Activated naive CD8-positive, alpha-beta T cell treated with anti-CD3 and anti-CD28 coated beads, Interleukin-2, amount 50 U/mL, for 24 hours (primary cell): ENCODE data around the gene CCL17.
"Not testable (repeated sequence)": the region's sequence is repeated elsewhere in the genome, so short reads cannot be mapped to it uniquely, and the experiment has no call there.

Source experiments
- ATAC-seq: fragments of 150-1000 bp; cut with Tn5 transposase; one replicate; pipeline ENCODE4 v1.10.0; 2021
- DNase-seq: peaks from one replicate; pipeline ENCODE4 v3.0.0; 2021
- H3K27ac Mint-ChIP-seq: one replicate; pipeline ENCODE4 v1.8.0; 2021; ENCODE audit warnings: mild to moderate bottlenecking, mixed read lengths
- H3K27me3 Mint-ChIP-seq: one replicate; pipeline ENCODE4 v1.8.0; 2021; ENCODE audit warnings: mixed read lengths
- H3K36me3 Mint-ChIP-seq: one replicate; pipeline ENCODE4 v1.8.0; 2021; ENCODE audit warnings: low read depth, mixed read lengths
- H3K4me1 Mint-ChIP-seq: one replicate; pipeline ENCODE4 v1.8.0; 2021; ENCODE audit warnings: mixed read lengths
- H3K4me3 Mint-ChIP-seq: one replicate; pipeline ENCODE4 v1.8.0; 2021; ENCODE audit warnings: mild to moderate bottlenecking, moderate library complexity, mixed read lengths
- H3K9me3 Mint-ChIP-seq: one replicate; pipeline ENCODE4 v1.8.0; 2021; ENCODE audit warnings: mixed read lengths

CCL17 gene

GRCh38 chr16:57423152-57423551 is 18.6 kb downstream of the CCL17 start:
- Mint-ChIP-seq H3K27me3 (no peaks in the 10 kb centered on the region), H3K27ac (no peak overlapping the region), H3K36me3 (peaks cover 11% of the 10 kb centered on the region), H3K9me3 (no peaks in the 10 kb centered on the region), H3K4me3 (no peak overlapping the region), H3K4me1 (peaks cover 12% of the 10 kb centered on the region)
- DNase-seq = no peak
- no peak for ATAC-seq

- Mint-ChIP-seq H3K27ac (no peak overlapping the region), H3K9me3 (no peaks in the 10 kb centered on the region), H3K27me3 (no peaks in the 10 kb centered on the region), H3K36me3 (peaks cover 21% of the 10 kb centered on the region), H3K4me3 (no peak overlapping the region), H3K4me1 (peaks cover 1% of the 10 kb centered on the region)
- DNase-seq = no peak
- ATAC-seq = no peak
These were observed 20.0 kb downstream of the CCL17 start for GRCh38 chr16:57424583-57424982.

- H3K4me3 Mint-ChIP-seq = no peak overlapping the region
- H3K9me3 Mint-ChIP-seq = no peaks in the 10 kb centered on the region
These were observed 21.8 kb downstream of the CCL17 start for GRCh38 chr16:57426356-57426755.

GRCh38 chr16:57427307-57427706 is 22.7 kb downstream of the CCL17 start:
- H3K4me3 Mint-ChIP-seq = no peak overlapping the region
- ATAC-seq (no peak), DNase-seq (no peak)
- H3K36me3 Mint-ChIP-seq = peaks cover 38% of the 10 kb centered on the region
- no peaks in the 10 kb centered on the region for H3K4me1 Mint-ChIP-seq
- H3K27me3 Mint-ChIP-seq = no peaks in the 10 kb centered on the region
- H3K9me3 Mint-ChIP-seq = no peaks in the 10 kb centered on the region
- H3K27ac Mint-ChIP-seq = no peak overlapping the region

More at GRCh38 chr16:57426356-57426755, 21.8 kb downstream of the CCL17 start:
- H3K4me1 Mint-ChIP-seq = no peaks in the 10 kb centered on the region
- DNase-seq (no peak), ATAC-seq (no peak)
- no peak overlapping the region for H3K27ac Mint-ChIP-seq
- no peaks in the 10 kb centered on the region for H3K27me3 Mint-ChIP-seq
- peaks cover 35% of the 10 kb centered on the region for H3K36me3 Mint-ChIP-seq

- Mint-ChIP-seq H3K36me3 (peaks cover 43% of the 10 kb centered on the region), H3K4me1 (peaks cover 2% of the 10 kb centered on the region), H3K4me3 (no peak overlapping the region), H3K9me3 (no peaks in the 10 kb centered on the region), H3K27ac (no peak overlapping the region), H3K27me3 (no peaks in the 10 kb centered on the region)
- DNase-seq (no peak), ATAC-seq (no peak)
These were observed 23.3 kb downstream of the CCL17 start for GRCh38 chr16:57427824-57428223.

- Mint-ChIP-seq H3K4me3 (no peak overlapping the region), H3K27ac (no peak overlapping the region), H3K27me3 (no peaks in the 10 kb centered on the region), H3K4me1 (peaks cover 25% of the 10 kb centered on the region), H3K36me3 (peaks cover 64% of the 10 kb centered on the region), H3K9me3 (no peaks in the 10 kb centered on the region)
- DNase-seq = no peak
- ATAC-seq = no peak
These were observed 26.4 kb downstream of the CCL17 start for GRCh38 chr16:57430955-57431354.

GRCh38 chr16:57432505-57432904 is 27.9 kb downstream of the CCL17 start:
- Mint-ChIP-seq H3K27ac (no peak overlapping the region), H3K27me3 (no peaks in the 10 kb centered on the region), H3K4me1 (peaks cover 25% of the 10 kb centered on the region), H3K36me3 (peaks cover 62% of the 10 kb centered on the region), H3K9me3 (no peaks in the 10 kb centered on the region), H3K4me3 (no peak overlapping the region)
- DNase-seq = no peak
- ATAC-seq = no peak

GRCh38 chr16:57432989-57433388 is 28.4 kb downstream of the CCL17 start:
- H3K4me1 Mint-ChIP-seq = peaks cover 25% of the 10 kb centered on the region
- H3K36me3 Mint-ChIP-seq = peaks cover 57% of the 10 kb centered on the region
- no peak overlapping the region for H3K27ac Mint-ChIP-seq
- no peaks in the 10 kb centered on the region for H3K27me3 Mint-ChIP-seq
- no peak for ATAC-seq
- H3K9me3 Mint-ChIP-seq = no peaks in the 10 kb centered on the region
- no peak overlapping the region for H3K4me3 Mint-ChIP-seq
- DNase-seq = no peak

GRCh38 chr16:57434003-57434402 is 29.4 kb downstream of the CCL17 start:
- no peak for DNase-seq
- H3K27me3 Mint-ChIP-seq = no peaks in the 10 kb centered on the region
- H3K4me3 Mint-ChIP-seq = no peak overlapping the region
- peaks cover 58% of the 10 kb centered on the region for H3K36me3 Mint-ChIP-seq
- H3K9me3 Mint-ChIP-seq = no peaks in the 10 kb centered on the region
- ATAC-seq = no peak
- H3K4me1 Mint-ChIP-seq = peaks cover 25% of the 10 kb centered on the region
- no peak overlapping the region for H3K27ac Mint-ChIP-seq

GRCh38 chr16:57435838-57436237 is 31.3 kb downstream of the CCL17 start:
- Mint-ChIP-seq H3K27ac (no peak overlapping the region), H3K9me3 (peaks cover 8% of the 10 kb centered on the region), H3K27me3 (no peaks in the 10 kb centered on the region), H3K36me3 (peaks cover 65% of the 10 kb centered on the region), H3K4me3 (no peak overlapping the region), H3K4me1 (peaks cover 25% of the 10 kb centered on the region)
- DNase-seq = no peak
- ATAC-seq = no peak

- H3K27me3 Mint-ChIP-seq, DNase-seq, ATAC-seq, H3K27ac Mint-ChIP-seq, H3K4me3 Mint-ChIP-seq: not testable (repeated sequence)
- peaks cover 15% of the 10 kb centered on the region for H3K9me3 Mint-ChIP-seq
- peaks cover 19% of the 10 kb centered on the region for H3K4me1 Mint-ChIP-seq
- H3K36me3 Mint-ChIP-seq = peaks cover 59% of the 10 kb centered on the region
These were observed 35.4 kb downstream of the CCL17 start for GRCh38 chr16:57439947-57440346.

- peaks cover 15% of the 10 kb centered on the region for H3K9me3 Mint-ChIP-seq
- not testable (repeated sequence) for H3K27me3 Mint-ChIP-seq, H3K27ac Mint-ChIP-seq, DNase-seq, H3K4me3 Mint-ChIP-seq, ATAC-seq
- peaks cover 22% of the 10 kb centered on the region for H3K4me1 Mint-ChIP-seq
- peaks cover 57% of the 10 kb centered on the region for H3K36me3 Mint-ChIP-seq
These were observed 36.0 kb downstream of the CCL17 start for GRCh38 chr16:57440551-57440950.

- no peak for ATAC-seq
- DNase-seq = no peak
- Mint-ChIP-seq H3K27ac (no peak overlapping the region), H3K4me3 (peak overlapping the region; percentile 28), H3K27me3 (no peaks in the 10 kb centered on the region), H3K4me1 (peaks cover 45% of the 10 kb centered on the region), H3K9me3 (peaks cover 15% of the 10 kb centered on the region), H3K36me3 (peaks cover 40% of the 10 kb centered on the region)
These were observed 40.1 kb downstream of the CCL17 start for GRCh38 chr16:57444711-57445110.

- peak overlapping the region; percentile 94 for H3K4me3 Mint-ChIP-seq
- ATAC-seq = no peak
- no peak overlapping the region for H3K27ac Mint-ChIP-seq
- peaks cover 45% of the 10 kb centered on the region for H3K4me1 Mint-ChIP-seq
- DNase-seq = no peak
- peaks cover 32% of the 10 kb centered on the region for H3K36me3 Mint-ChIP-seq
- H3K27me3 Mint-ChIP-seq = no peaks in the 10 kb centered on the region
- peaks cover 10% of the 10 kb centered on the region for H3K9me3 Mint-ChIP-seq
These were observed 40.9 kb downstream of the CCL17 start for GRCh38 chr16:57445510-57445909.

- peak; percentile 30 for DNase-seq
- peak overlapping the region; percentile 89 for H3K27ac Mint-ChIP-seq
These were observed 42.1 kb downstream of the CCL17 start for GRCh38 chr16:57446531-57447185.

More at GRCh38 chr16:57446531-57447185, 42.1 kb downstream of the CCL17 start:
- Mint-ChIP-seq H3K9me3 (peaks cover 2% of the 10 kb centered on the region), H3K4me1 (peaks cover 43% of the 10 kb centered on the region), H3K4me3 (peak overlapping the region; percentile 94), H3K36me3 (peaks cover 21% of the 10 kb centered on the region), H3K27me3 (no peaks in the 10 kb centered on the region)
- ATAC-seq = peak; percentile 30
